Ovary (tissue), 9 donors: ENCODE measurements around the gene PHACTR3. TPM values are rescaled to one million over a fixed set of nuclear protein-coding genes. Genes with fewer than 3 reads are reported as not detected.

Experiments
- DNase-seq, 5 donors: peaks; one replicate each; pipeline ENCODE4 v3.0.0-alpha.2; 2019 to 2020
- H3K27ac ChIP-seq, 2 donors: fragments of 200-600 bp; one replicate each; pipeline versions ENCODE4 v1.5.1 to v1.8.0; 2019 to 2022
- H3K27me3 ChIP-seq: fragments of 200-600 bp; one replicate; pipeline ENCODE4 v1.8.0; 2022
- H3K36me3 ChIP-seq: fragments of 200-600 bp; sonication (generic); one replicate; pipeline ENCODE4 v1.5.1; 2019
- H3K4me1 ChIP-seq: one replicate; pipeline ENCODE4 v1.8.1; 2013; ENCODE audit warnings: mild to moderate bottlenecking, moderate library complexity; ENCODE audit not compliant: insufficient read depth
- H3K4me3 ChIP-seq: fragments of 200-600 bp; sonication (generic); one replicate; pipeline ENCODE4 v1.5.1; 2017
- H3K9me3 ChIP-seq, 2 donors: fragments of 200-600 bp in 1 of 2; sonication (generic) in 1 of 2; one replicate each; pipeline versions ENCODE4 v1.5.1 to v1.8.1; 2013 to 2019; ENCODE audit warnings: mild to moderate bottlenecking in 1 of 2, moderate library complexity in 1 of 2
- EP300 ChIP-seq: sonication (generic); formaldehyde crosslinking; IDR thresholded peaks from one replicate; pipeline ENCODE4 v1.6.1; 2017; ENCODE audit warnings: antibody characterized with exemption
- POLR2A ChIP-seq: fragments of 450-650 bp; IDR thresholded peaks from one replicate; pipeline ENCODE4 v1.6.1; 2017; ENCODE audit warnings: antibody characterized with exemption, mild to moderate bottlenecking, moderate library complexity
- WGBS, 3 donors: extraction: QIAGEN DNeasy Blood & Tissue Kit in 1 of 3; methylation state at CpG; one replicate each; pipeline versions ENCODE4 v1.1.5 to v1.1.7; 2013 to 2017; 5-methylcytosine and 5-hydroxymethylcytosine counted together
- intact Hi-C, 4 donors: fragments of 100-400 bp; cut with DNase I; formaldehyde crosslinking; loops; one replicate each; pipeline versions ENCODE4 v1.11.0 to v1.15.1; 2022 to 2023
- polyA plus RNA-seq, 2 donors: library from polyadenylated mRNA; stranded (reverse); fragments of 200-250 nt in 1 of 2; fragments of 350-450 nt in 1 of 2; fragmentation: Illumina TruSeq in 1 of 2; extraction: RNeasy Lipid Tissue Mini Kit (QIAGEN cat#74804) in 1 of 2; gene quantifications; one replicate each; pipeline ENCODE4 v1.2.3, GENCODE V29; 2013 to 2014
- total RNA-seq, 7 donors: library from RNA; depleted of rRNA in 2 of 7; stranded (reverse); fragments of >200 nt in 2 of 7; fragmentation: NEBNext Ultra II Directional in 3 of 7; extraction: Animal tissue kit (Norgen Biotek cat#: 25700) in 3 of 7; gene quantifications; one replicate each; pipeline versions ENCODE4 v1.1.0 to v1.2.4, GENCODE V29; 2016 to 2023
- TF ChIP-seq, protein P1 (sequence below), 3 donors: fragments of 450-650 bp in 2 of 3; fragments of 200-600 bp in 1 of 3; IDR thresholded peaks; one replicate each; pipeline versions ENCODE4 v1.5.1 to v1.8.0; 2016 to 2022; ENCODE audit warnings: antibody characterized with exemption in 3 of 3, mild to moderate bottlenecking in 1 of 3
- donor health status: DM: no; HTN: no; CAD: no; lungs with moderate emphysema.
- donor health status: DM: no; HTN: no; CAD: no.
- donor health status: Bipolar disorder and iron deficiency.
- donor health status: DM: yes; HTN: yes; CAD: no.
- donor health status: DM: no; HTN: no; CAD: no.
- donor health status: DM: yes; HTN: yes; CAD: no.

PHACTR3 gene
- total and polyA plus RNA-seq, 9 donors: 5.7 to 19.0 (median 9.1) TPM

DNA sequence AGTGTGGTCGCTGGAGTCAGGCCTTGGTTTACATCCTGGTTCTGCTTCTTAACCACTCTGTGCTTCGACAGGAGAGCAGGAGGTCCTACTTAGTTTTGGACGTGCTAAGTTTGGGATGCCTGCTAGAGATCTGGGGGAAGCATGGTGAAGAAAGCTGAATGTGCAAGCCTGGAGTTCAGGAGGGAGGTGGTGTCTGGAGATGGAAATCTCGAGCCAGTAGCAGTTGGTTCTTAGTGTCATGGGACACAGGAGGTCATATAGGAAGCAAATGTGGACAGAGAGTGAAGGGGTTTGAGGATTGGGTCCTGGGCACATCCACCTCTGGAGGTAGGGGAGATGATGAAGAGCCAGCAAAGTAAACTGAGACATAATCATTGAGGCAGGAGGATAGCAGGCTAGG, 197.7 kb downstream of the PHACTR3 start:
- DNase-seq: no peak
- intact Hi-C loops: no loop called here
- H3K4me3 ChIP-seq: no peak overlapping the region
- no peaks in the 10 kb centered on the region for H3K4me1 ChIP-seq
- no peaks in the 10 kb centered on the region for H3K9me3 ChIP-seq
- H3K36me3 ChIP-seq: no peaks in the 10 kb centered on the region
- H3K27me3 ChIP-seq: no peaks in the 10 kb centered on the region
- no peak overlapping the region for H3K27ac ChIP-seq
- 89 to 92% (median 90%) methylated on average over 4 of the region's 4 CpGs for WGBS, 3 donors
- TF ChIP-seq, protein P1, sequence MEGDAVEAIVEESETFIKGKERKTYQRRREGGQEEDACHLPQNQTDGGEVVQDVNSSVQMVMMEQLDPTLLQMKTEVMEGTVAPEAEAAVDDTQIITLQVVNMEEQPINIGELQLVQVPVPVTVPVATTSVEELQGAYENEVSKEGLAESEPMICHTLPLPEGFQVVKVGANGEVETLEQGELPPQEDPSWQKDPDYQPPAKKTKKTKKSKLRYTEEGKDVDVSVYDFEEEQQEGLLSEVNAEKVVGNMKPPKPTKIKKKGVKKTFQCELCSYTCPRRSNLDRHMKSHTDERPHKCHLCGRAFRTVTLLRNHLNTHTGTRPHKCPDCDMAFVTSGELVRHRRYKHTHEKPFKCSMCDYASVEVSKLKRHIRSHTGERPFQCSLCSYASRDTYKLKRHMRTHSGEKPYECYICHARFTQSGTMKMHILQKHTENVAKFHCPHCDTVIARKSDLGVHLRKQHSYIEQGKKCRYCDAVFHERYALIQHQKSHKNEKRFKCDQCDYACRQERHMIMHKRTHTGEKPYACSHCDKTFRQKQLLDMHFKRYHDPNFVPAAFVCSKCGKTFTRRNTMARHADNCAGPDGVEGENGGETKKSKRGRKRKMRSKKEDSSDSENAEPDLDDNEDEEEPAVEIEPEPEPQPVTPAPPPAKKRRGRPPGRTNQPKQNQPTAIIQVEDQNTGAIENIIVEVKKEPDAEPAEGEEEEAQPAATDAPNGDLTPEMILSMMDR (IDR thresholded peaks at IDR 0.05): no peak
- no peak for TF ChIP-seq POLR2A
- TF ChIP-seq EP300: no peak

DNA sequence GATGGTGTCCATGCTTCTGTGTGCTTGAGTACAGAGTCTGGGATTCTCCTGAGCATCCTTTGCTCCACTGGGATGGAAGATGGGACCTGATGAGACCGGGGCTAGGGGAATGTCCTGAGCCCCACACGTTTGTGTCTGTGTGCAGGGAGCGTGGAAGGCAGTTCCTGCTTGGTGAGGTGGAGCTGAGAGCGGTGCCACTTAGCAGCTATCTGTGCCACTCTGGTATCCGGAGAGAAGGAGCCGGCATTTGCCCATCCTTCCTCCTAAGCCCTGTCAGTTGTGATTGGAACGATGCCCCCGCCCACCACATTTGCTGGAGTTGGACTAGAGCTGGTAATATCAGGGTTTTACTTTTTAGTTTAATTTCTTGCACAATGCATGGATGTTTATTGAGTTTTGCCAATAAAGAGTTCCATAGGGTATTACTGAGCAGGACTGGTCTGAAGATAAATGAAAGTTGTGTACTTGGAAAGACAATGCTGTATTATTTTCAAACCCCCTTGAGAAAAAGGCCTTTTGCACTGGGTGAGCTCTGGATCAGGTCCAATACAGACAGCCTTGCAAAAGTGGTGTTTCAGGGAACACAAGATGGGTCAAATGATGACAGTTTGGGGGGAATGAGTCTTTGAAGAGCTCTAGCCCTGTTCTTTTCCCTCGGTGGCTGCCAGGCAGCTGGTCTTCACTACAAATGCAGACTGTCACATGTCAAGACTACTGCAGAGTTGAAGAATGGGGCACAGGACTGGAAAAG, 198.3 kb downstream of the PHACTR3 start:
- WGBS, 3 donors: 79 to 87% (median 83%) methylated on average over 9 of the region's 9 CpGs
- no peaks in the 10 kb centered on the region for H3K36me3 ChIP-seq
- intact Hi-C loops: no loop called here
- H3K9me3 ChIP-seq: no peaks in the 10 kb centered on the region
- H3K27me3 ChIP-seq: no peaks in the 10 kb centered on the region
- DNase-seq: no peak
- H3K4me3 ChIP-seq: no peak overlapping the region
- TF ChIP-seq EP300 (no peak), POLR2A (no peak)
- TF ChIP-seq, protein P1 (IDR thresholded peaks at IDR 0.05): no peak
- no peak overlapping the region for H3K27ac ChIP-seq
- no peaks in the 10 kb centered on the region for H3K4me1 ChIP-seq

DNA sequence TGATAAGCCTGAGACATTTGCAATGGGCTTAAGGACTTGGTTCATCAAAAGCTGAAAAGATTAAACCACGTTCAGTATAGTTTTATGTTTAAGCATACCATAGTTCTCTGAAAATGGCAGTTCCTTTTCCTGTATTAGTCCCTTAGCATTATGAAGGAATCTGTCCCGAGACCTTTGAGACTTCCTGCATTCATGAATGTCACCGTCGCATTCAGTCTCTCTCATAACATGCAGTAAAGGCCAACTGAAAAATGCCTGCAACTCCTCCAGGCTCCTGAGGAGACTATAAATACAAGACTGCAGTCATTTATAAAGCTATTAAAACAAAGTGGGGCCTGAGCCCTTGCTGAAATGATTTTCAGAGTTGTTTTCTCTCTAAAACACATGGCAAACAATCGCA, 200.0 kb downstream of the PHACTR3 start:
- no peaks in the 10 kb centered on the region for H3K4me1 ChIP-seq
- no peaks in the 10 kb centered on the region for H3K9me3 ChIP-seq
- no peaks in the 10 kb centered on the region for H3K27me3 ChIP-seq
- no peak overlapping the region for H3K27ac ChIP-seq
- no peaks in the 10 kb centered on the region for H3K36me3 ChIP-seq
- 55 to 63% (median 59%) methylated on average over 5 of the region's 5 CpGs for WGBS, 3 donors
- TF ChIP-seq EP300 (no peak), POLR2A (no peak)
- TF ChIP-seq, protein P1 (IDR thresholded peaks at IDR 0.05): no peak
- intact Hi-C loops: no loop called here
- no peak for DNase-seq
- H3K4me3 ChIP-seq: no peak overlapping the region

DNA sequence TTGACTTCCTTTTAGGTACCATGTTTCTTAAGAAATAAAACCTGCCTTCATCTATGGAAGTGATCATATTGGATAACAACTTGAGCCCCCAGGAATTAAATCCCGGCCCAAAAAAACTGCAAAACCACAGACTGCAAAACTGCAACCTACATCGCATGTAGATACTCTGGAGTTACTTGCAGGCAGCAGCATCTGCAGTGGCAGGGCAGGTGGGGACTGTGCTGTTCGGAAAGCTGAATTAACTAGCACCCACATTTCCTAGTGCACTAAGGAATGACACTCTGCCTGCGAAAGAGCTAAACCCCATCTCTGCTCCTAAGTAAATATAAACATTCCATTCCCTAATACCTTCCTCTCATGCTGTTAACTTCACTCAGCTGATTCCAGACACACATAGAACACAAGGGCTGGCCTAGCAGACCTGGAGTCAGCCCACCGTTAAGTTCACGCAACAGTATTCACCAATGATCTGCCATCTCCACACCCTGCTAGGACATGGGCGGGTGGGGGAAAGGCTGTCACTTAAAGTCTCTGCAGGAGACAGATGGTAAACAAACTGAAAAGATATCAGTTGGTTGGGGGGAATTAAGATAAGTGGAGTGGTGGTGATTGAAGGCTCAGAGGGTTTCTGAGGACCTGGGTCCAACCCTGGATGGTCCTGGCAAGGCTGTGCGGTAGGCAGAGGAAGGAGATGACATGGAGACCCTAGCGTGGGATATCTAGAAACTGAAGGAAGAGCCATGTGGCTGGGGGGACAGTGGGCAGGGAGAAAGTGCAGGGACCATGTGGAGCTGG, 200.7 kb downstream of the PHACTR3 start:
- Histone ChIP-seq H3K4me3 (no peak overlapping the region), H3K27ac (no peak overlapping the region), H3K4me1 (no peaks in the 10 kb centered on the region), H3K36me3 (no peaks in the 10 kb centered on the region), H3K9me3 (no peaks in the 10 kb centered on the region), H3K27me3 (no peaks in the 10 kb centered on the region)
- WGBS, 3 donors: 82% methylated on average over 9 of the region's 9 CpGs
- intact Hi-C loops: no loop called here
- peak in 1 of 5 donors; percentile 1 for DNase-seq
- TF ChIP-seq EP300: no peak
